IPS DF 6.9 (cell line): ENCODE data around the gene PTPRD.

Experiments used
- DNase-seq: peaks from one replicate; pipeline ENCODE4 v3.0.0-alpha.2; 2013; ENCODE audit warnings: low read depth, low spot score
- H3K27ac ChIP-seq: one replicate; pipeline ENCODE4 v1.5.1; 2013; ENCODE audit warnings: low read length, control low read depth
- H3K27me3 ChIP-seq: 2 replicates; pipeline ENCODE4 v1.6.1; 2013; ENCODE audit warnings: mild to moderate bottlenecking, low read length; ENCODE audit not compliant: control insufficient read depth, insufficient read depth
- H3K36me3 ChIP-seq: 2 replicates; pipeline ENCODE4 v1.6.1; 2013; ENCODE audit warnings: low read length; ENCODE audit not compliant: control insufficient read depth, insufficient read depth
- H3K4me1 ChIP-seq: 2 replicates; pipeline ENCODE4 v1.6.1; 2013; ENCODE audit warnings: low read length; ENCODE audit not compliant: control insufficient read depth, insufficient read depth
- H3K4me3 ChIP-seq: 2 replicates; pipeline ENCODE4 v1.5.1; 2013; ENCODE audit warnings: mild to moderate bottlenecking, low read length
- H3K9me3 ChIP-seq: 2 replicates; pipeline ENCODE4 v1.6.1; 2013; ENCODE audit warnings: low read length, inconsistent platforms; ENCODE audit not compliant: control insufficient read depth, insufficient read depth
- WGBS: extraction: QIAGEN DNeasy Blood & Tissue Kit; methylation state at CpG from one replicate; pipeline ENCODE4 v1.1.7; 2013; ENCODE audit warnings: mixed read lengths, missing lambda C conversion rate; ENCODE audit not compliant: insufficient read length, insufficient coverage; 5-methylcytosine and 5-hydroxymethylcytosine counted together

Gene PTPRD

GRCh38 chr9:8772302-8772701 is 1840.5 kb downstream of the PTPRD start:
- no peak for DNase-seq
- no peaks in the 10 kb centered on the region for H3K27me3 ChIP-seq
- no peaks in the 10 kb centered on the region for H3K4me1 ChIP-seq
- no peak overlapping the region for H3K4me3 ChIP-seq
- H3K9me3 ChIP-seq = no peaks in the 10 kb centered on the region
- WGBS = no CpG with 5 or more reads among the region's 1 CpG
- H3K36me3 ChIP-seq = no peaks in the 10 kb centered on the region
- no peak overlapping the region for H3K27ac ChIP-seq

- no peak for DNase-seq
- WGBS = no CpG with 5 or more reads among the region's 4 CpGs
- H3K27me3 ChIP-seq = no peaks in the 10 kb centered on the region
- H3K4me1 ChIP-seq = no peaks in the 10 kb centered on the region
- H3K9me3 ChIP-seq = no peaks in the 10 kb centered on the region
- H3K4me3 ChIP-seq = no peak overlapping the region
- no peak overlapping the region for H3K27ac ChIP-seq
- H3K36me3 ChIP-seq = no peaks in the 10 kb centered on the region
Measured at GRCh38 chr9:8769153-8769552, 1843.6 kb downstream of the PTPRD start.

DNA sequence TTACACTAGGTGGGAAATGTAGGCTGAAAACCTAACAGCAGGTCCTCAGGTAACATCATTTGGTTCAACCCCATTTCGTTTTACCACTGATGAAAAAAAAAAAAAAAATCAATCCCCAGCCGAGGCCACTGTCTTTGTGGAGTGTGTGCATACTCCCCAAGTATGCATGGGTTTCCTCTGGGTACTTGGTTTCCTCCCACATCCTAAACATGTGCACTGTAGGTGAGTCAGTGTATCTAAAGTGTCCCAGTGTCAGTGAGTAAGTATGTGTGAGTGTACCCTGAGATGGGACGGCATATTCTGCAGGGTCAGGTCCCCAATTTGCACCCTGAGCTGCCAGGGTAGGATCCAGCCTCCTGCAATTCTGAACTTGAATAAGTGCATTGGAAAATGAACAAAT is 1846.7 kb downstream of the PTPRD start:
- H3K9me3 ChIP-seq = no peaks in the 10 kb centered on the region
- no peaks in the 10 kb centered on the region for H3K27me3 ChIP-seq
- no CpG with 5 or more reads among the region's 3 CpGs for WGBS
- DNase-seq = no peak
- H3K27ac ChIP-seq = no peak overlapping the region
- no peak overlapping the region for H3K4me3 ChIP-seq
- H3K4me1 ChIP-seq = no peaks in the 10 kb centered on the region
- H3K36me3 ChIP-seq = no peaks in the 10 kb centered on the region

DNA sequence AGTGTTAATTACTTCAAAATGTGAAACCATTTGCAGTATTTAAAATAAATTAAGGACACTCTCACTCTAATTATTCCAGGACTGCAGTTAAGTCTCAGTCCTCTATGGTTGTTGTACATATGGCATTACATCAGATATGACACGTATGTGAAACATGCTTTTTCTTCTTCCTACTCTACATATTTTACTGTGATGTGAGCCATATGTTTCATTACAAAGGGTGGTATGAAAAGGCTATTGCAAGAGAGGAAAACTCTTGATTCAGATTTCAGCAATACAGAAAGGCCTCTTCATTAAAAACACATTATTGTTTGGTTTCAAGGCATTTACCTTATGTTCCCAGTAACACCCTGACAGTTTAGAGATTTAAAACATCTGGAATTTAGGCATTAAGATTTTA is 1848.8 kb downstream of the PTPRD start:
- DNase-seq = no peak
- Histone ChIP-seq H3K4me1 (no peaks in the 10 kb centered on the region), H3K27ac (no peak overlapping the region), H3K36me3 (no peaks in the 10 kb centered on the region), H3K9me3 (no peaks in the 10 kb centered on the region), H3K4me3 (no peak overlapping the region), H3K27me3 (no peaks in the 10 kb centered on the region)
- WGBS = no CpG with 5 or more reads among the region's 1 CpG

GRCh38 chr9:8762479-8763085 is 1850.2 kb downstream of the PTPRD start:
- H3K27me3 ChIP-seq = no peaks in the 10 kb centered on the region
- H3K27ac ChIP-seq = no peak overlapping the region
- H3K9me3 ChIP-seq = no peaks in the 10 kb centered on the region
- H3K4me1 ChIP-seq = no peaks in the 10 kb centered on the region
- no peaks in the 10 kb centered on the region for H3K36me3 ChIP-seq
- no CpG with 5 or more reads among the region's 6 CpGs for WGBS
- no peak for DNase-seq
- no peak overlapping the region for H3K4me3 ChIP-seq

DNA sequence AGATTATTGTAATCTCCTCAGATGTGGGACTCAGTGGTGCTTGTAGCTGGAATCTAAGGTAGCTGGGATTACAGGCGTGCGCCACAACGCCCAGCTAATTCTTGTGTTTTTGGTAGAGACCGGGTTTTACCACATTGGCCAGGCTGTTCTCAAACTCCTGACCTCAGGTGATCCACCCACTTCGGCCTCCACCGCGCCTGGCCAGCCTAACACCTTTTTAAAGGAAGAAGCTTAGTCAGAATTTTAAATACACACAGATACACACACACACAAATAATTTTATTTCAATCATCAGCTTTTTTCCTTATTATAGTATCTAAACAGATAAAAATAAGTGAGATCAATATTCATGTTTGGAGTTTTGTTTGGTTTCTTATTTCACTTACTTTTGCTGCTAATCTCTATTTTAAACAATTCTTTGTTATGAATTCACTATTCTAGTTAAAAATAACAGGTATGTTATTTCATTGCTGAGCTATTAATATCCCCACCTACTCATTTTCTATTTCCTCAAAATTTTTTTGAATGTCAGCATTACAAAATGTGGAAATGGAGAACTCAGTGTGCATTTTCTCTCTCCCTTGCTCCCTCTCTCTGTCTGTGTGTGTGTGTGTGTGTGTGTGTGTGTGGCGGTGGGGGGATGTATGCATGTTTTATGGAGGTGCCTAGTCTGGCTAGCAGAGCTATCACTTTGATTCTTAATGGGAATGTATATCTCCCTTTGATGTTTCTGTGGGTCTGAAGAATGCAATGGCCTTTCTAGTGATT is 1852.6 kb downstream of the PTPRD start:
- H3K9me3 ChIP-seq = no peaks in the 10 kb centered on the region
- no peaks in the 10 kb centered on the region for H3K27me3 ChIP-seq
- no peak overlapping the region for H3K27ac ChIP-seq
- no peak overlapping the region for H3K4me3 ChIP-seq
- no peaks in the 10 kb centered on the region for H3K4me1 ChIP-seq
- DNase-seq = no peak
- H3K36me3 ChIP-seq = no peaks in the 10 kb centered on the region
- no CpG with 5 or more reads among the region's 8 CpGs for WGBS

DNA sequence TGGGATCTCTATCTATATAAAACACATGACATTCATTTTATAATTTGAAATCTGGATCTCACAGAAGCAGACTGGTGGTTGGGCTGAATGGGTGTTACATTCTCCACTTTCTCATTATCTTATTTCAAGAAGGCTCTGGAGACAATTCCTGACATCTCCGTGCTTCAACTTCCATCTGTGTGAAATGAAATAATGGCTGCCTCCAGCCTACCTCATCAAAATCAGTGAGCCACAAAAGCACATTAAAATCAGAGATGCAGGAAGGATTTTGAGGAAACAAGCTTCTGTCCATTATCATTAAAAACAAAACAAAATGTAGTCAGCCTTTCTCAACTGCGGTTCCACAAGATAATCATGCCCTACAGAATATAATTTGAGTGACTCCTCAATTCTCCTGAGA is 1854.9 kb downstream of the PTPRD start:
- Histone ChIP-seq H3K4me1 (no peaks in the 10 kb centered on the region), H3K36me3 (no peaks in the 10 kb centered on the region), H3K9me3 (no peaks in the 10 kb centered on the region), H3K4me3 (no peak overlapping the region), H3K27me3 (no peaks in the 10 kb centered on the region), H3K27ac (no peak overlapping the region)
- no peak for DNase-seq
- WGBS = no CpG with 5 or more reads among the region's 2 CpGs

- no peak for DNase-seq
- H3K4me1 ChIP-seq = peaks cover 5% of the 10 kb centered on the region
- H3K9me3 ChIP-seq = no peaks in the 10 kb centered on the region
- no peaks in the 10 kb centered on the region for H3K27me3 ChIP-seq
- H3K27ac ChIP-seq = no peak overlapping the region
- H3K36me3 ChIP-seq = no peaks in the 10 kb centered on the region
- no CpG with 5 or more reads among the region's 1 CpG for WGBS
- no peak overlapping the region for H3K4me3 ChIP-seq
Measured at GRCh38 chr9:8754751-8755150, 1858.1 kb downstream of the PTPRD start.

DNA sequence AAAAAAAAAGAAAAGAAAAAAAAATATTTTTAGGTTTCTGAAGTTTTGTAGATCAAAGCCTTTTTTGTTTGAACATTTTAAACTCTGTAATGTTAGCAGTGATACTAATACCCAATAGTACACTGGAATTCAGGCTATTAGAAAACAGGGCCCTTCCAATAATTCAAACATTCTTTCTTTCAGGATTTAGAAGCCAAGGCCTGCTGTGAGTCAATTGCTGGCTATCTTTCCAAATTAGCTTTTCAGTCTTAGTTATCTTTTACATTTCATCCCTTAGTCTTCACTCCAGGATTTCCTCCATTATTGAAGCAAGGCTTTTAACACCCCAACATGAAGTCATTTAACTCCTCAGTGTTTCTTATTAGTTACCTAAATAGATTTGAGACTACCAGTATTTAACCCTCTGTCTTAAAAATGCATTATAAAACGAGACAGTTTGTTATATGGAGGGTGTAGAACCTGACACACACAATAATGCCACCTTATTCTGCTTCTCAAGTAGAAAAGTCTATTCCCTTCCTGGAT is 1861.3 kb downstream of the PTPRD start:
- Histone ChIP-seq H3K9me3 (no peaks in the 10 kb centered on the region), H3K27me3 (no peaks in the 10 kb centered on the region), H3K4me1 (peaks cover 5% of the 10 kb centered on the region), H3K4me3 (no peak overlapping the region), H3K27ac (no peak overlapping the region), H3K36me3 (no peaks in the 10 kb centered on the region)
- WGBS = no CpG with 5 or more reads among the region's 1 CpG
- no peak for DNase-seq

GRCh38 chr9:8750639-8751051 is 1862.2 kb downstream of the PTPRD start:
- Histone ChIP-seq H3K4me1 (peaks cover 5% of the 10 kb centered on the region), H3K27me3 (no peaks in the 10 kb centered on the region), H3K27ac (no peak overlapping the region), H3K4me3 (no peak overlapping the region), H3K9me3 (no peaks in the 10 kb centered on the region), H3K36me3 (no peaks in the 10 kb centered on the region)
- no peak for DNase-seq
- no CpG with 5 or more reads among the region's 2 CpGs for WGBS

DNA sequence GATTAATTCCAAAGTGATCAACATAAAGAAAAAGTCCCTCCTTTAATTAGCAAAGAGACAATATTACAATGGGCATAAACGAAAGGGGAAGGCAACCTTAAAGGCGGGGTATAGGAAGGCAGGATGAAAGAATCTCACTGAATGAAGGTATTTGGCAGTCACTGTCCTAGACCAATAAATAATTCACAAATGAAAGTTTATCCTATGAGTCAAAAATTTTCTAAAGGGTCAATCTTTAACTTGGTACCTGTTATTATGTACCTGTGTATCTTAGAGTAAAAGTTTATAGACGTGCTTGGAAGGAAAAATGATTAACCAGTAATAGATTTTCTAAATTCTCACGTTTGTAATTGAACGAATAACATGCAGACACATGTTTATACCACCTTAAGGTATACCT is 1867.5 kb downstream of the PTPRD start:
- Histone ChIP-seq H3K27ac (no peak overlapping the region), H3K27me3 (no peaks in the 10 kb centered on the region), H3K4me3 (no peak overlapping the region), H3K36me3 (no peaks in the 10 kb centered on the region), H3K9me3 (no peaks in the 10 kb centered on the region), H3K4me1 (no peaks in the 10 kb centered on the region)
- WGBS = no CpG with 5 or more reads among the region's 5 CpGs
- DNase-seq = no peak
